GM19238 (cell line): ENCODE data around the gene PKIG.
"Not testable (repeated sequence)": the region's sequence is repeated elsewhere in the genome, so short reads cannot be mapped to it uniquely, and the experiment has no call there.

Experiments
- DNase-seq: peaks from one replicate; pipeline ENCODE4 v3.0.0; 2011; ENCODE audit warnings: low spot score; ENCODE audit not compliant: insufficient read length

Gene PKIG

DNA sequence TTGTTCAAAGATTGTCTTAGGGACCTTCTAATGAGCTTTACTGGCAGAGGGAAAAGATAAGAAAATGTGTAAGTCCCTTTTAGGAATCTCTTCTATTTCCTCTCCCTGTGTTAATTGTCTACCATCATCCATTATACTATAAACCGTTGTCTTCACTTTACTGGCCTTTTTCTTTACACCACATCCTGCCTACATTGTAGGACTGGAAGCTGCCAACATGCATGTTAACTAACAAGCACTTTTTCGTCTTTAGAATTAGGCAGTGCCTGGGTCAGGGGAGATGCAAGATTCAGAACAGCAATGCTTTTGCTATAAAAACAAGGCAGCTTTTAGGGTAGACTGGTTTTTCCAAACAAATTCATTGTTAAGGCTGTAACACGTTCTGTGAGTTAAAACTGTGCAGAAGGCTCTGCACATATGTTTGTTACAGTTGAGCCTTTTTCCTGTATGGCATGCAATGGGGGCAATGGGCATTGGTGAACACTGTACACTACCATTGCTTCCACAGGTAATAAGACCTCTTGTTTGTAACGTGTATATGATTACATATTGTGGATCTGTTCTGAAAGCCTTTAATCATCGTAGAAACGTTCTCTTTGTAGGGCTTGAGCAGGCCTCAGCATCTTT lies 10.9 kb upstream of the PKIG start:
- DNase-seq: no peak

DNA sequence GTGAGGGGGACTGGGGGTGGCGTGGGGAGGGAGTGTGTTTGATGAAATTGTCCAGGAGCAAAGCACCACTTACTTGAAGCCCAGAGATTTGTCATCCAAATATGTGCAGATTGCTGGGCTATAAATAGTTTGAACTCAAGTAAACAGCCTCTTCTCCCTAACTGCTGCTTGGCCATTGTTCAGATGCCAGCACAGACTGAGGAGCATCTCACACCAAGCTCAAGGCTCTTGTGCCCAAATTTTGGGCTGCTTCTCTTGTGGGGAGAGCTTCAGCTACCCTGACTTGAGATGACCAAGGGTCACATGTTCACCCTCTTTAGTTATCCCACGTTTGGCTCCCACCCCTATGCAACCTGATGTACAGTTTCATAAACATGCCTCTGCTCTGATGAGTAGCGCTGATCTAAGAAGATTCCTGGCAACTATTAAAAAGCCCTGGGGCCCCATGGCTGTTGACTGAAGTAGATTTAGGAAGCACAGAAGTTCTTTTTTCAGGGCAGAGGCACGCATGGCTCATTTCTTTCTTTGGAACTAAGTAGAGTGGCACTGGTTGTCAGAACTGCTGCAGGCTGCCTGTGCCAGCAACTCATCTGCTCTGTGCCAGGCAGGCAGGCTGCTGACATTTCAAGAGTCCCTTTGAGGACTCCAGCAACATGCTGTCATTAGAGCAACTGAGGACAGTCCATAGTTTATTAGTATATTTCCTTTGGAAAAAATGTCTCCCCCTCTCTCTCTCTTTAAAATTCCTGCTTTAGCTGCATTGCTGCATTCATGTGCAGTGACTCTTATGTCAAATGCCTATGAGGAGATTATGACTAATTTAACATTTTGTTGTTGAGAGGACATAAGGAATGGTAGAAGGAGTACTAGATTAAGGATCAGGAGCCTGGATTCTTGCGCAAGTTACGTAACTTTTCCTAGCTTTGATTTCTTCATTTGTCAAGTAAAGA lies 9.6 kb upstream of the PKIG start:
- no peak for DNase-seq

GRCh38 chr20:44573501-44573869 lies 8.9 kb upstream of the PKIG start:
- DNase-seq: no peak

- DNase-seq: no peak
Observed at GRCh38 chr20:44574372-44574771, 8.0 kb upstream of the PKIG start.

GRCh38 chr20:44576297-44576696 lies 6.1 kb upstream of the PKIG start:
- no peak for DNase-seq

DNA sequence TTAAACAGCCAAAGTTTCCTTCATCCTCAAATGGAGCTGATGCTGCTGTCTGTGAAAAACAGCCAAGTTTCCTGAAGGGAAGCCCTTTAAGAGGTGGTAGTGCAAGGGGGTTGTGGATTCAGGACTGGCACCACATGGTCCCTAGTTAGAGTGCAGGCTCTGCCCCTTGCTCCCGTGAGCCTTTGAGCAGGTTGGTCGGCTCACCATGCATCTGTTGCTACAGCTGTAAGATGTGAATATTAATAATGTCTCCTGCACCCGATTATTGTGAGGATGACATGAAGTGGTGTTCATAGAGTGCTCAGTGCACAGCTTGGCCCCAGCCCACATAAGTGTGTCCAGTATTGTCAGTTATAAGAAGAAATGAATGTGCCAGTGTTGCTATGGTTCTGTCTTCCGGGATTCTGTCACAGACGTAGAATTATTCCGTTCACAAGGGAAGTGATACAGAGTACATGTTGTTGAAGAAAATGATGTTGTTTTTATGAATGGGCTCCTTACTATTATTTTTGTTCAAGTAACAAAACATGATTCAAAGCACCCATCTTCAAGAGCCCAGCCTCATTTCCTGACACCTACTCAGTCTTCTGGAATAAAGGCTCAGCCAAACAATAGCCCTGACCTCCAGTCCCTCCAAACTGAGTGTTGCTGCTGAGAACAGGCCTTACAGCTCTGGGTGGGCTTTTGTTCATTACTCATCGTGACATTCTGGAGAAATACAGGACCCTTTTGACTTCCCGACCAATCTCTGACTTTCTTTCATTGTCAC lies 2.9 kb upstream of the PKIG start:
- no peak for DNase-seq

- no peak for DNase-seq
Observed at GRCh38 chr20:44580581-44581268, 1.7 kb upstream of the PKIG start.

- no peak for DNase-seq
Observed at GRCh38 chr20:44581515-44581914, 864 bp upstream of the PKIG start.

GRCh38 chr20:44583157-44583556 lies 778 bp downstream of the PKIG start:
- DNase-seq: no peak

GRCh38 chr20:44584162-44584561 lies 1.8 kb downstream of the PKIG start:
- no peak for DNase-seq

- no peak for DNase-seq
Observed at GRCh38 chr20:44585057-44585963, 2.9 kb downstream of the PKIG start.

GRCh38 chr20:44586289-44586911 lies 4.0 kb downstream of the PKIG start:
- no peak for DNase-seq

DNA sequence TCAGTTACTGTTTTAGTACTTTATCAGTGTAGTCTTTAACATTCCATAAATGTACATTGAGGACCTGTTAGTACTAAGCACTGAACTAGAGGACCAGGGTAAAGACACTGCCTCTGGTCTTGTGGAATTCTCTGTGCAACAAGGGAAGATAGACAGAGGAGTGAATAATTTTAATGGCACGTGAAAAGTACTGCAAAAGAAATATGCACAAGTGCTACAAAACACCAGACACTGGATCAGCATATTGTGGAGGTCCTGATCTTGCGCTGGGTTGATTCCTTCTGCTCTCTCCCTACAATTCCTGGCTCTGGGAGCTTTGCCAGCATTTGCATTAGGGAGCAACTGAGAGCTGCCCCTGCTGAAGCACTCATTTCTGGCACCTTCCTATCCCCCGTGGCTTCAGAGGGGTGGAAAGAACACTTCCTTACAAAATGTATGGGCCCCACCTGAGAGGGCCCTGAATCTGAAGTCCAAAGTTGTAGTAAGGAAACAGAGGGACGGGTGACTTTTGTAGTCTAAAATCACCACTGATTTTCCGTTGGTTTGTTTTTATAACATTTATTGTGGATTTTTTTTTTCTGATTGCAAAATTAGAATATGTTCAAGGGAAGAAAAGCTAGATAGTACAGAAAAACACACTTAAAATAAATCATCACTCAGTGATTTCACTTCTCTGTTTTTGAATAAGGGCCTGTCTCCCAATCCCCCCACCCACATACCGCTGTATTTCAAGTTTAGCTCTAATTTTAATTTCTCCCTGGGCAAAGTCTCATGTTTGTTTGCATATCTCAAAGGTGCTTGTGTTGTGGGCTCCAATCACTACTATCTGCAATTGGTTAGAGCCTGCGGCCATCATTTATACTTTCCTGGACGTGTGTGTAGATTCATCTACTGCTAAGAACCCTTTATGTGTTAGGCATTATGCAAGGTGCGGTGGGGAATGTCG lies 4.9 kb downstream of the PKIG start:
- DNase-seq: no peak

DNA sequence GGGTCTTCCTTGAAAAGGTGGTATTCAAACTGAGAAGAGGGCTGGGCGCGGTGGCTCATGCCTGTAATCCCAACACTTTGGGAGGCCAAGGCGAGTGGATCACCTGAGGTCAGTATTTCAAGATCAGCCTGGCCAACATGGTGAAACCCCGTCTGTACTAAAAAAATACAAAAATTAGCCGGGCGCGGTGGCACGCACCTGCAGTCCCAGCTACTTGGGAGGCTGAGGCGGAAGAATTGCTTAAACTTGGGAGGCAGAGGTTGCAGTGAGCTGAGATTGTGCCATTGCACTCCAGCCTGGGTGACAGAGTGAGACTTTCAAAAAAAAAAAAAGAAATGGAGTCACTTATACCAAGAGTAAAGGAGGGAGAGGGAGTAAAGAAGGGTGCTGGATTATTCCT lies 5.9 kb downstream of the PKIG start:
- not testable (repeated sequence) for DNase-seq

DNA sequence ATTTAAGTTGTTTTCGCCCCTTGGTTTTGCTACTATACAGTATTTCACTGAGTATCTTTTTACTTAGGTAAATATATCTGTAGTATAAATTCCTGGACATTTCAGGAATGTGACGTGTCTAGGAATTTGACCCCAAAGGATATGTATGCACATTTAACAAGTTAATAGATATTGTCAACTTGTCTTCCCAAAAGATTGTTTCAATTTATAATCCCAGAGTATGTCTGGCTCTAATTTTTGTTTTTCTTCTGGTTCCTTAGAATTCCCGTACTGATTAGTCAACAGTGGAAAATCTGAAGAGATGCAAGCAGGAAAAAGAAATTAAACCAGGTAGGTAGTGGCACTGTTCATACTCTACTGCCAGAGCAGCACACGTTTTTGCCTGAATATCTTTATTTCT lies 7.2 kb downstream of the PKIG start:
- no peak for DNase-seq

DNA sequence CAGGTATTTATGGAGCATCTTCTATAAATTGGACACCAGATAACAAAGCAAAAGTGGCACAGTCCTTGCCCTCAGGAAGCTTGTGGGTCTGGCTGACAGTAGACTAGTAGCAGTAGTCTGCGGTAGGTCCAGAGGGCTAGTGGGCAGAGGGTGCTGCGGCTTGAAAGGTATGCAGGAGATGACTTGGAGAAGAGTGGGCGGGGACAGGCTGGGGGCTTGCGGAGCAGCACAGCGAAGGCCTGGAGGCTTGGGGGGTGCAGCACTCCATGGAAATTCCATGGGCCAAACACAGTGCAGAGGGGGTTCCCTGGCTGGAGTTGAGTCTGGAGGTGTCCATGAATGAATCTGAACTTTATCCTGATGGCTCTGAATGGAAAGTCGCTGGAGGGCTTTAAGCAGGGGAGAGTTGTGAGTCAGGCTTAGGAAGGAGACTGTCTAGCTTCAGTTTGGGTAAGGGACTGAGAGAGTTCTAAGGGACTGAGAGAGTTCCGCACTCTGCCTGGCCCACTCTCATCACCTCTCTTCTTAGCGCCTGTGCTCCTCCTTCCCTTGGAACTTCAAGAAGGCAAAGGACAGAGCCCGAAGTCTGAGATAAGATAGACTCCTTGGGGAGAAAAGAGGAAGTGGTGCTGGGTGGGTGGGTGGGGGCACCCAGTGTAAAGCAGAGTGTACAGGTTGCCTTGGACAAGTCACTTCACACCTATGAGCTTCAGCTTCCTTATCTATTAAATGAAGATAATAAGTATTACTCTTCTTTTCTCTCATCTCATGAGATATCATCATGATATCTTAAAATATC lies 8.8 kb downstream of the PKIG start:
- DNase-seq: no peak

DNA sequence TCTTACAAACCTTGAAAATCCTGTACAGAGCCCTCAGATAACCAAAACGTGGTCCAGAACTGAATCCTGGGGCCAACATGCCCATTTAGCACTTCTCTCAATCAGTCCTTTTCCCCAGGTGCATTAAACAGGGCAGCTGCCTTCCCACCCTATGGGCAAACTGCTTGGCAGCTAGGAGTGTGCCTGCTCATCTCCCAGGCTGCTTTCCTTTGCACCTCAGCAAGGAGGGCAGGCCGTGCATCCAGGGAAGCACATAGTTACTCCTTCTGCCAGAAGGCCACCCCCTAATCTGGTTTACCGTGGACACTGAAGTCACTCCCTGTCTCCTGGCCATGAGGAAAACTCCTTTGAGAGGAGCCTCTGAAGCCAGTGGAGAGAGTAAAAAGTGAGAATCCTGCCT lies 10.0 kb downstream of the PKIG start:
- no peak for DNase-seq

DNA sequence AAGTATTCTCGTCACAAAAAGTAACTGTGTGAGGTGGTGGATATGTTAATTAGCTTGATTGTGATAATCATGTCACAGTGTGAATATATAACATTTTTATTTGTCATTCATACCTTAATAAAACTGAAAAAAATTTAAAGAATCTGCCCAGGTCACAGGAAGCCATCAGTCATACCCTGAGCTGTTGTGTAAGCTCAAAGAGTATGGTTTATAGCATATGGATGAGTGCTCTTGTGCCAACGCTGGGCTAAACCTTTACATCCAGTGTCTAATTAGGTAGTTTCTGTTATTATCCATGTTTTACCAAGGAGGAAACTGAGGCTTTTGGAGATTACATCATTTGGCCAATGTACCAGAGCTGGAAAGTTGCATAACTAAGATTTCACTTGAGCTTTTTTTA lies 11.4 kb downstream of the PKIG start:
- DNase-seq: no peak
